ENCODE measurements around the gene AGPS.

DNA sequence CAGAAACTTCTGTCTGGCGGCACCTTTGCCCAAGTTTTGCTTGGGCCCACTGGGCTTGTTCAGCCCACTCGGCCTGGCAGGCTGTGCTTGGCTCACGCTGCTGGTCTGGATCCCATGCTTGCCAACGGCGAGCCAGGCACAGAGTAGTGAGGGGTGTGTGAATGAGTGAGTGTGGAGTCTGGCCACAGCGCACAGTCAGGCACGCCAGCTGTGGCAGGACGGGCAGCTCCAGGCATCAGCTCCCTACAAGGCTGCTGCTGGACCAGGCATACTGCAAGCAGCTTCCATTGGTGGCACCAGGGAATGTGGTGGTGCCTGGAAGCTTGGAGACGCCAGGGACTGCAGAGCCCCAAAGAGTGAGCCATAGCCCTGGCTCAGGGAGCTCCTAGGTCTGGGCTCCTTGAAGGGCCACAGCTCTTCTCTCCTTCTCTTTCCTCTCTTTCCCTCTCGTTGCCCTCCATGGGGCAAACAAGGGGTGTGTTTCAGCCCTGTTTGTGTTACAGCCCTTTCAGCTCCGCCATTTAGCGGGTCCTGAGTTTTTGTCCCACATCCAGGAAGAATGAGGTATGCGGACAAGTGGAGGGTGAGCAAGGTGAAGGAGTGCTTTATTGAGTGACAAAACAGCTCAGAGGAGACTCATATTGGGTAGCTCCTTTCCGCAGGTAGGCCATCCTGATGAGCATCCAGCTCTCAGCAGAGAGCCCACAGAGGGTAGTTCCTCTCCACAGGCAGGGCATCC is 73.0 kb downstream of the AGPS start:
- no peak for TF ChIP-seq EZH2 (IDR thresholded peaks at IDR 0.05; ENCODE audit: borderline replicate concordance, low read depth, low read length, severe bottlenecking)
- TF ChIP-seq, protein P1, sequence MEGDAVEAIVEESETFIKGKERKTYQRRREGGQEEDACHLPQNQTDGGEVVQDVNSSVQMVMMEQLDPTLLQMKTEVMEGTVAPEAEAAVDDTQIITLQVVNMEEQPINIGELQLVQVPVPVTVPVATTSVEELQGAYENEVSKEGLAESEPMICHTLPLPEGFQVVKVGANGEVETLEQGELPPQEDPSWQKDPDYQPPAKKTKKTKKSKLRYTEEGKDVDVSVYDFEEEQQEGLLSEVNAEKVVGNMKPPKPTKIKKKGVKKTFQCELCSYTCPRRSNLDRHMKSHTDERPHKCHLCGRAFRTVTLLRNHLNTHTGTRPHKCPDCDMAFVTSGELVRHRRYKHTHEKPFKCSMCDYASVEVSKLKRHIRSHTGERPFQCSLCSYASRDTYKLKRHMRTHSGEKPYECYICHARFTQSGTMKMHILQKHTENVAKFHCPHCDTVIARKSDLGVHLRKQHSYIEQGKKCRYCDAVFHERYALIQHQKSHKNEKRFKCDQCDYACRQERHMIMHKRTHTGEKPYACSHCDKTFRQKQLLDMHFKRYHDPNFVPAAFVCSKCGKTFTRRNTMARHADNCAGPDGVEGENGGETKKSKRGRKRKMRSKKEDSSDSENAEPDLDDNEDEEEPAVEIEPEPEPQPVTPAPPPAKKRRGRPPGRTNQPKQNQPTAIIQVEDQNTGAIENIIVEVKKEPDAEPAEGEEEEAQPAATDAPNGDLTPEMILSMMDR (IDR thresholded peaks at IDR 0.05; ENCODE audit: borderline replicate concordance, extremely low read depth, low read length, poor library complexity, severe bottlenecking): no peak

Data from DND-41 (cell line).